Activated CD4-positive, CD25-positive, alpha-beta regulatory T cell (primary cell): ENCODE results near the gene ACTL8.

Experiments
- DNase-seq, 4 experiments: peaks; one replicate each; lab custom pipeline; 2025; lab: John Stamatoyannopoulos, UW

ACTL8 gene

DNA sequence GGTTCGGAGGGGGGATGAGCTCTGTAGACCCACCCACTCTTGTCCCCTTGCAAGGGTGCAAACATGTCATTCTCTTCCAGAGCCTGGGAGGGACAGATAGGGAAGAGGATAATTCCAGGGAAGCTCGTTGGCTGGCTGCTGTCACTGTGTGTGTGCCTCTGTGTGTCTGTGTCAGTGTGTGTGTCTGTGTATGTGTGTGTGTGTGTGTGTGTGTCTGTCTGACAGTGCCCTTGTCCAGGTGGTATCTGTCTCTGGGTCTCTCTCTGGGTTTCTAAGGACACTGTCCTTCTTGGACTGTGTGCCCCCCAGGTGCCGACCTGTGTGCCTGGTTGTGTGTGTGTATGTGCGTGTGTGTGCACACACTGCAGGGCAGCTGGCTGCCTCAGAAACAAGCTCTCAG, 90.5 kb downstream of the ACTL8 start:
- DNase-seq = no peak

DNA sequence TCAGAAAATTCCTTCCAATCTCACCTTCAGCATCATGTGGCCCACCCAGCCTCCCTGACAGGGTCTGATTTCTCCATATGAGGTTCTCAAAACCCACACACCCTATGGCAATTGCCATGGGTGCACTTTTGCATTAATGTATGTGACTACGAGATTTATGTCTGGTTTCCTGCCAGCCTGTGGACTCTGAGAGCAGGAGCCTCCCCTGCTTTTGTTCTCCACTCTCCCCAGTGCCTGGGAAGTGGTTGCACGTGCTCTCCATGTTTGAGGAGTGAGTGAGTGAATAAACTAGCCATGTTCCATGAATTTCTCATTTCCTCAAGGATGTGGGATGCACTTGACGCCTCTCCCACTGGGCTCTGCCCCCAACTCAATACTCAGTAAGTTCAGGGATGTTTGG, 91.2 kb downstream of the ACTL8 start:
- DNase-seq = no peak

DNA sequence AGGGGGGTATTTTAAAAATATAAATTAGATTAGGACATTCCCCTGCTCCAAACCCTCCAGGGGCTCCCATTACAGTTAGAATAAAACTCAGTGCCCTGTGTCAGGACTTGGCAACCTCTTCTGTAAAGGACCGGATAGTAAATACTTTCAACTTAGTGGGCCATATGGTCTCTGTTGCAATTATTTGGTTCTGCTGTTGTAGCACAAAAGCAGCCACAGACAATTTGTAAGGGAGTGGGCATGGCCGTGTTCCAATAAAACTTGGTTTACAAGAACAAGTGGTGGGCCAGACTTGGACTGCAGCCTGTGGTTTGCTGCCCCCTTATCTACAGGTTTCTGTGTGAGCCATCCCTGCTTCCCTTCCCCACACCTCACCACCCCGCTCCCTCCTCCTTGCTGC, 92.0 kb downstream of the ACTL8 start:
- DNase-seq = no peak

DNA sequence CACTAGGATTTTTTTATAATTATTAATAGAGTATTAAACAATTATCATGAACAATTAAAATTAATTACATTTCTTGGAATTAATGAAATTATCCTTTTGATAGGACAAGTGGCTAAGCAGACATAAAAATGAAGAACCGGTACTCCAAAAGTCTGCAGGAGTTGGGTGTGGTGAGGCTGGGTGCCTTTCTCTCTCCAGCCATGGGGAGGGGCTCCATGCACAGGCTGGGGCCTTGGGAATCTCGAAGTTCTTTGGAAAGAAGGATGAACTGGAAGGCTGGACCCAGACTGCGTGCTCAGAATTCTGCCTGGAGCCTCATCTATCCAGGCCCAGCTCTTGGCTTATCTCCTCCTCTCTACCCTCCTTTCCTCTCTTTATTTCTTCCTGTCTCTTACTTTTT, 94.1 kb downstream of the ACTL8 start:
- DNase-seq = no peak

DNA sequence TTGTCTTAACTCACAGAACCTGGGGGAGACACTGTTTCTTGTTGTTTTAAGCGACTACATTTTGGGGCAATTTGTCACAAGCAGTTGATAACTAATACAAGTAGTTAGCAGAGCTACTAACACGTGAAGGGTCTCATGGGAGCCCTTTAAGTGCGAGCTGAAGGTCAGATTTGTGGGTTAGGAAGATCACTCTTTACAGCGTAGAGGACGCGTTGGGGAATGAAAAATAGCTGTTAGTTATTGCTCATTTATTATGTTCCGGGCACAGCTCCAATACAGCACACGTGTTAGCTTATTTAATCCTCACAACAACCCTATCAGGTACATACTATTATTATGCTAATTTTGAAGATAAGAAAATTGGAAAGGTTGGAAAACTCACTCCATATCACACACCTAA, 95.9 kb downstream of the ACTL8 start:
- no peak for DNase-seq

DNA sequence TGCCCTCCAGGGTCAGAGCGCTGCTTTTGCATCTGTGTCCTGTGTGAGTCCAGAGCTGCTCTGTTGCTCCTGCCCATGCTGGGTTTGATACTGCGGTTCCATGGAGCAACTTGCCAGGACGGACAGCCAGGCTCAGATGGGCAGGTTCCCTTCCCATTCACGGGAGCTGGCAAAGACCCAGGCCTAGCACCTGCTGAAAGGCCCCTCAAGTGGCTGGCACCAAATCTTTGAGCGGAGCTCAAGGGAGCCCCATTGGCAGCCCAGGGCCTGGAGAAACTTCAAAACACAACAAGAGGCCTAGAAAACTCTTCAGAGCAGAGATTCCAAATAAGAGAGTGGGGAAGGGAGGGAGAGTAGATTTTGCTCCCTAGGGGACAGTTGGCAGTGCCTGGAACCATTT, 97.2 kb downstream of the ACTL8 start:
- no peak for DNase-seq

DNA sequence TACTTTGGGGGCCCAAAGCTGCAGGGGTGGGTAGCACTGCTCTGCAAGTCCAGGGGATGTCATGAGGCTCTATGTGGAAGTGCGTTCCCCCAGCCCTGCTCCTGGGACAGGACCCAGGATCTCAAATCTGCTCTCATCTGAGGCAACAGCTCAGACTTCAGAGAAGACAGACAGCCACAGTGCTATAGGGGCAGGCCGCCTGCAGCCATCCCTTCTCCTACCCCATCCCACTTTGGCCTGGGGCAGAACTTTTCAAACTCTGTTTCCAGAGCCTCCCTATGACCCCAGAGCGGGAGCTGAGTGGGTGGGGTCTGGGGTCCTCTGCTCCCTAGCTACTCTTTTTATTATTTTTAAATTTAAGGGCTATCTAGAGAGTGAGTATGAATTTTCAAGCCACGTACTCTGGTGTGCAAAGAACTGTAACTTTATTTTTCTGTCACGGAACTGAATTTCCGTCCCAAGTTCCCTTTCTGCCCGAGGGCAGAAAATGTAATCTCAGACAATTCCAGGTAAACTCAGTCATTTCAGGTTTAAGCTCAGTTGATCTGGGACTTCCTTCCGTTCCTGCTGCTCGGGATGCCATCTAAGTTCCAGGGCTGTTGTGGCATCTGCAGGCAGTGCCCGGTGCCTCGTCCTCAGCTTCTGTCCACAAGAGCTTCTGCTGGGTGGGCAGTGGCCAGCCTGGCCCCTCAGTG, 98.3 kb downstream of the ACTL8 start:
- no peak for DNase-seq

DNA sequence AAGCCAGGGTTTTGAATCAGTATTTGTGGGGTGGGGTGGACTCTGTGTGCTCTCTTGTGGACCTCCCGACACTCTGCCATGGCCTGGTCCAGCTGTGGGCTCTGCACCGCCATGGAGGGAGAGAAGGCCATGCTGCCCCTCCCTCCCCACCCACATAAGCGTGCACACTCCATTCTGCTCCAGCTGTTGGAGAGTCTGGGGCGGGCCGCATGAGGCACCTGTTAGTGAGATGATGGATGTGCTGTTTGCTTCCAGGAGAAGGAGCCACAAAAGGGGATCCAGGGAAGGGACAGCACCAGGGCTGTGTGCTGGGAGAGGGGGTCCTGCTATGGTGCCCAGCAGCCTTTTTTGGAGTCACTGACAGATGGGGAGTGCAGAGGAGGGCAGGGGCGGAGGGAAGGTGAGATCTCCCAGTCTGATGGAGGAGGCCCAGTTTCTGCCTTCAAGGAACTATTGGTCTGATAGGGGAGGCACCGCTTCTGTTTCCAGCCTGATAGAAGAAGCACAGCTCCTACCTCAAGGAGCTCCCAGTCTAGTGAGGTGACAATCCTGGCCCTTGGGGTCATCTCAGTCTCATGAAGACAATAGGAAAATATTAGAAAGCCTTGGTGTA, 101.5 kb downstream of the ACTL8 start:
- DNase-seq = no peak

DNA sequence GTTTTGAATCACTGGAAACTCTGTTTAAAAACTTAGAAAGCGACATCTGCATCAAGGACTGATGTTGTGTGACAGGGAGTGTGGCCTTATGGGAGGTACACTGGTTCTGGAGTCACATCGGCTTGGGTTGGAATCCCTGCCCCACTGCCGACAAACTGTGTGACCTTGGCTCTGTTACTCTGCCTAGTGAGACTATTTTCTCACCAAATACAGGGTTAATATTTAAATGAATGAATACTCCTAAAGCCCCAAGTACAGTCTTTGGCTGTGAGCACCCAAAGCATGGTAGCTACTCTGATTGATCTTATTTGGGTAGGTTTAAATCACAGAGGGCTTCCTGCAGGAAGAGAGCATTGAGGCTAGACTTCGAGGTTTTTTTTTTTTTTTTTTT, 102.0 kb downstream of the ACTL8 start:
- no peak for DNase-seq

DNA sequence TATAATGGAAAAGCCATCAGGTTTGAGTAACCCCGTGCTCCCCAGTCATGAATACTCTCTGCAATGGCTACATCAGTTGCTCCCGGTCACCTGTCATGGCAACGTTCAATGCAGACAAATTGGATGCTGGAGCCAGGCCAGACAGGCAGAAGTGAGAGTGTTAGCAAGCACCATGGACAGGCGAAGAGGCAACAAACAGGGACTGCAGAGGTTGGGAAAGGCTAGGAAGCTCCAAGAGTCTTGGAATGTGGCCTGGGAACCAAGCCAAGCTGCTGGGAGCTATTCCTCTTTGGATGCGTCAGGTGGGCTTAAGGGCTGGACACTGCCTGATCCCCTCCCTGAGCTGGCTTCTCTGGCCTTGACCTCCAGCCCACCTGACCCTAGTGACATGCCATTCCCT, 102.9 kb downstream of the ACTL8 start:
- no peak for DNase-seq

DNA sequence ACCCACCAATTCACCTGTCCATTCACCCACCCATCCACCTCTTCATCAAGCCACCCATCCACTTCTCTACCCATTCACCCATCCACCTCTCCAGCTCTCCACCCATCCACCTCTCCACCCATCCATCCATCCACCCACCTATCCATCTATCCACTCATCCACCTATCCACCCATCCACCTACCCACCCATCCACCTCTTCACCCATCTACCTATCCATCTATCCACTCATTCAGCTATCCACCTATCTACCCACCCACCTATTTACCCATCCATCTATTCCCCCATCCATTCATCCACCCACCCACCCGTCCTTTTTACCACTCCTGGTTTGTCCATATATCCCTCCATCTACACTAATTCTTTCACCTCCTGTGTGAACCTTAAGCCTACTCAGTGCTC, 105.7 kb downstream of the ACTL8 start:
- DNase-seq = no peak

DNA sequence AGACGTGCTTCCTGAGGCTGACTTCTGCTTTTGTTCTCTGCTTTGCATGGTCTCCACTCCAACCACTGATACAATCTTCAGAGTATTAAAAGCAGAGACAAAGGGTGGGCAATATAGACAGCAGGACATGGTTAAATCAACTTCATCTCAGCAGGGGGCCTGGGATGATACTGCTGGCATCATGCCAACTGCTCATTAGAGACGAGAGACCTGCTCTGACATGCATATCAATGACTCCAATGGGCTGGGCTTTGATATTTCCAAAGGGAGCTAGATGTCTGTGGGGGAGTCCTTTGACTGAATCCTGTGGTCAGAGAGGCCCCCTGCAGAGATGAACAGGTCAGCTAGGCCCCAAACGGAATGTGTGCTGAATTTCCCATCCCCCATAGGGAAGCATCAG, 106.6 kb downstream of the ACTL8 start:
- DNase-seq = no peak

DNA sequence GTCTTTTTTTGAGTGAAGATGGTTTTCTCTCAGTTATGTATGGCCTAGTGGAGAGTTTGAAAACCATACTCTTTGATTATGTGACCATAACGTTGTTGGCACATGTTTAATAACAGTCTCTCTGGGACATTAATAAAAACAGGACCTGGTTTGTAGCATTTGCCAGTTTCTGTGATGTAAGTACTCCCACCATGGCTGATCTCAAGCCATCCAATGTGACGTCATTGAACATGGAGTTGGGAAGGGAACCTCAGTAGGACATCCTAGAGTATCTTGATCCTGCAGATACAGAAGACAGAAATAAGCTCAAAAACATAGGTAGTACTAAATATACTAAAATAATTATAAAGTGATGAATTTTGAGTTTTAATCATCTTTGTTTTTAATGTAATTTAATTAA, 107.0 kb downstream of the ACTL8 start:
- DNase-seq = no peak

DNA sequence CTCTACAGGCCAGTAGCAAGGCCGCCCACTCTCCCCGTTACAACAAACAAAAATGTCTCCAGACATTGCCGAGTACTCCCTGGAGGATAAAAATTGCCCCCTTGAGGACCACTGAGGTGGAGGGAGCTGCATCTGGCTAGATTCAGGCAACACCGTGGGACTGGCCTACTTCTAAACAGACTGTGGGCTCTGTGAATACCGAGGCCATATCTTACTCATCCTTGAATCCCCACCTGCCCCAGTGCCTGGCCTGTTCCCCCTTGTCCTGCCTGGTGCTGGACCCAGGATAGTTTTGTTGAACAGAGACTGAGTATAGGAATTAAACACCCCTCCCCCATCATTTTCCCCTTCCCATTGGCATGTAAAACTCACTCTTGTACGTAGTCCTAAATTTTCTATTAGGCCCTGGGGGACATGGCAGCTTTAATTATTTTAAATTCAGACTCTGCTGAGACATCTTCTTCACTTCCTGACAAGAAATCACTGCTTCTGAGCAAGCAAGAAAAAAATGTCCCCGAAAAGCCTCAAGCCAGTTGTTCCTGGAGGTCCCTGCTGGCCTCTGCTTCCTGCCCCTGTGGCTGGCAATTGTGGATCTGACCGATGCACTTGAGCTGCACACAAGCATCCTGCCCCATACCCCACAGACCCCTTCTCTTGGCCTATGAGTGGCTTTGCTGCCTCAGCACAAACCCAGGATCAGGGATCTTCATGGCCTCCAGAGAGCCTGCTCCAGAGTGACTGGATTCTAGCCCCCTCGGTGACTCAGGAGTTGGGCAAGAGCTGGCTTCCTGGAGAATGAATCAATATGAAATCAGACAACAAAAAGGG, 111.0 kb downstream of the ACTL8 start:
- no peak for DNase-seq

DNA sequence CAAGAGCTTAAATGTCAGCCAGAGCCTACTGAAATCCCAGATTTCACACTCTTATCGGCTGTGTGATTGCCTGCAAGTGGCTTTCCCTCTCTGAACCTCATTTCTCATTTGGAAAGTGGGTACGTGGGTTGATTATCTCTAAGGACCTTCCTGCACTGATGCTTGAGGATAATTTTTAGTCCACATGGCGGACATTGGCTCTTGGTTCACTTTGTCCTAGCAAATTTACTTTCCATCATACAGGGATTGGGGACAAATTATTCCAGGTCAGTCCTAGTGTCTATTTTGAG, 111.6 kb downstream of the ACTL8 start:
- no peak for DNase-seq

DNA sequence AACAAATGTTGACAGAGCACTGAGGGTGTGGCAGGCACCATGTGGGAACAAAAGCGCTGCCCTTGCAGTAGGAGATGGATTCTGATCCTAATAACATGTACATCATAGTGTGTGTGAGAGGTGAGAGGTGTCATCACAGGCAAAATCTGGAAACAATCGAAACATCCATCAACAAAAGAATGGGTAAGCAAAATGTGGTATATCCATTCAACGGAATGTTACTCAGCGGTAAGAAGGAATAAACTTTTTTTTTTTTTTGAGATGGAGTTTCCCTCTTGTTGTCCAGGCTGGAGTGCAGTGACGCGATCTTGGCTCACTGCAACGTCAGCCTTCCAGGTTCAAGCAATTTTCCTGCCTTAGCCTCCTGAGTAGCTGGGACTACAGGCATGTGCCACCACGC, 112.3 kb downstream of the ACTL8 start:
- no peak for DNase-seq

DNA sequence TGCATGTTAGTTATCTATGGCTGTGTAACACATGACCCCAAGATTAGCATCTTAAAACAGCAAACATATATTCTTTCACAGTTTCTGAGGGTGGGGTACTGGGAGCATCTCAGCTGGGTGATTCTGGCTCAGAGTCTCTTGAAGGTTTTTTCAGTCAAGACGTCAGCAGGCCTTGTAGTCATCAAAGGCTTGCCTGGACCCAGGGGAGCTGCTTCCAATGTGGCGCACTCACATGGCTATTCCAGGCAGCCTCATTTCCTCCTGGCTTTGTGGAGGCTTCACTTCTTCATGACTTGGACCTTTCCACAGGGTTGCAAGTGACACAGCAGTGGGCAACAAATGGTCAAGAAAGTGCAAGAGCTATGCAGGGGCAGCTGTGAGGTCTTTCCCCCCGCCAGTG, 114.7 kb downstream of the ACTL8 start:
- DNase-seq = no peak

DNA sequence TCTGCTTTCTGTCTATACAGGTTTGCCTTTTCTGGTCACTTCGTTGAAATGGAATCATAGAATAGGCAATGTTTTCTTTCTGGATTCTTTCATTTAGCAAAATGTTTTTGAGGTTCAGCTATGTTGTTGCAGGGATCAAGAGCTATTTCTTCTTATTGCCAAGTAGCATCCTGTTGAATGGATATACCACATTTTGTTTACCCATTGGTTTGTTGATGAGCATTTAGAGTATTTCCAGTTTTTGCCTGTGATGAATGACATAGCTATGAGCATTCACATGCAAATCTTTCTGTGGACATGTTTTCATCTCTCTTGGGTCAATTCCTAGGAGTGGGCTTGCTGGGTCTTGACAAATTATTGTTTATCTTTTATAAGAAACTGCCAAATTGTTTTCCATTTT, 115.5 kb downstream of the ACTL8 start:
- no peak for DNase-seq

DNA sequence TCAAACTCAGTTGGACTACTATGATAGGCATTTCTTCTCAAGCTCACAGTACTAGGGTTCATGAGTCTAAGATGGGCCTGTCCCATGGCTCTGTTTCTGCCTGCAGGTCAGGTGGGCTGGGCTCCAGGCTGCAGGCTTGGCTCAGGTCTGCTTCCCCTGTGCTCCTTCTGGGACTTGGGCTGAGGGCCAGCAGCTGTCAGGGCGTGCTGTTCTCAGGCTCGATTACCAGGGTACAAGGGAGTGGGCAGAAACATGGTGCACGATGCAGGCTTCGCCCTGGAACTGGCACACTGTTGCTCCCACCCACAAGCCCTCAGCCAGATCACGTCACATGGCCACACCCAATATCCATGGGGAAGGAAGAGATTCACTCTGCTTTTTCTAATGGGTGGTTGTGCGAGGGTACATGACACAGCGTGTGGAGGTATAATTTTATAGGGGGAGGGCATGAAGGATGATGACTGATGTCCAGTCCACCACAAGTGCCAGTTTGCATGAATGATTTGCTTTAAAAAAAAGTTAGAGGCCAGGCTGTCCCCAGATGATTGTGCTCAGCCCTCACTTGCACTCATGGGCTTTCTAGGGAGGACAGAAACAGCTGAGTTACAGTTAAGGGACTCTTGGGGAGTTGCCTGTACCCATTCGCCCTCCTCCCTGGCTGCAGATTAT, 118.0 kb downstream of the ACTL8 start:
- DNase-seq = no peak

DNA sequence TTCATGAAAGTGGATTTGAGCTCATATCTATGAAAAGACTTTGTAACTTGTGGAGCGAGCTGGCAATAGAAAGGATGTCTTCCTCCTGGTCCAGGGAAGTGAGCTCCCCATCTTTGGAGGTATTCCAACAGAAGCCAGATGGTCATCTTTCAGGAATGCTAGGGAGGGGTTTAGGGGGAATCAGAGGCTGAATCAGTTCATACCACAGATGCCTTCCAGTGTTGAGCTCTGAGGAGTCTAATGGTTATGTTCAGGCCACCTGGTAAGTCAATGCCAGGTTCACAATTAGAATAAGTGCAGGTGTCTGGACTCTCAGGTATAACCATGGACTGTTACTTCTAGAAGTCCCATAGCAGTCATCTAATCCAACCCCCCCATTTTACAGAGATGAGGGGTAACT, 119.1 kb downstream of the ACTL8 start:
- no peak for DNase-seq

DNA sequence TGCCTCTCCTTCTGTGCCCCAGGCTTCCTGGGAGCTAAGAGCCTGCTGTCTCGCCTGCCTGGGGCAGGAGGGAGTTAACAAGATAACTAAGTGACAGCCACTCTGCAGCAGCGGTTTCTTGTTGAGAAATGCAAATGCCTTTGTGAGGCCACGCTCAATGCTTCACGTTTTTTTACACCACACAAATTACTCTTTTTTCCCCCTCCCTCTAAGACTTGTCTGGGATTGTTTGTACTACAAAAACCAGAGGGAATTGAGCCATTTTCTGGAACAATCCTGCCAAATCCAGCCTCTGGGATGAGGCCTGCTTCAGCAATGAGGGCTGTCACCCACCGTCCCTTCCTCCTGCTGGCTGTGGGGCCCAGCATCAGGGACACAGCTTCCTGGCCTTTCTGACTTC, 119.6 kb downstream of the ACTL8 start:
- no peak for DNase-seq

DNA sequence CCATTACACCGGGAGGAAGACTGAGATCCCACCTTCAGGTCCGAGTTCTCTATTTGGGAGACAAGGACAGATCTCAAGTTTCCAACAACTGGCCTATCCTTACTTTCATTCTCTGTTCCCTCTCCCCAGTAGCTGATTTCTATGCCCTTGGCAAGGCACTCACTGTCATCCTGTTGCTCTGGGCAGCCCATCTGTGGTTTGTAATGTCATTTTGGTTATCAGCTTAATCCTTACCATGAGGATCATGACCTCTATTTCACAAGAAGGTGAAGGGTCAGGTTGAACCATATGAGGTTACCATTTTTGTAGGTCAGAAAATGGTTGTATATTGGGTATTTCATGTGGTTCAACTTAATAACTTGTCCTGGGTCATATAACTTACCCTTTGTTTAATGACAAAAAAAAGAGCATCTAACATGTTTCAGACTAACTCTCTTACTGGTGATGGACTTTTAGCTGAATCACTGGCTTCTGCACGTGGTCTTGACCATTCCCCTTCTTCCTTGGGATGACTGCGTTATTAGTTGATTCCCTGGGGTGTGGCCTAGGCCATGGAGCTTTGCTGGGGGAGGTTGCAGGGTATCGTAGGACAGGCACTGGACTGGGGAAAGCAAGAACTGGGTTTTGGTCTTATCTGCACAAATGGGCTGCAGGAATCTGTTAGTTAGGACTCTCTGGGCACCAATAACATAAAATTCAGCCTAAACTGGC, 120.2 kb downstream of the ACTL8 start:
- DNase-seq = no peak
